Measurements from ENCODE around the gene CYP27C1.

Gene CYP27C1

GRCh38 chr2:127220768-127221527, 849 bp upstream of the CYP27C1 start:
- Histone ChIP-seq H3K27me3 (ENCODE audit: insufficient read depth, low read length, poor library complexity, severe bottlenecking) (no peaks in the 10 kb centered on the region), H2AFZ (ENCODE audit: low read length) (peak overlapping the region; percentile 61; the same call in 1 of the 2 replicates), H3K9ac (ENCODE audit: low read depth, low read length, poor library complexity, severe bottlenecking) (no peak overlapping the region), H3K9me2 (replicated peaks; ENCODE audit: low read depth, low read length) (no peaks in the 10 kb centered on the region), H3K4me1 (ENCODE audit: insufficient read depth, low read length, poor library complexity, severe bottlenecking) (no peaks in the 10 kb centered on the region), H3K36me3 (ENCODE audit: insufficient read depth, low read length) (no peaks in the 10 kb centered on the region), H3K4me2 (ENCODE audit: low read depth, low read length, poor library complexity, severe bottlenecking) (peak overlapping the region; percentile 15), H3K9me3 (ENCODE audit: insufficient read depth, low read depth, low read length) (no peaks in the 10 kb centered on the region), H3K79me2 (ENCODE audit: insufficient read depth, low read length) (no peaks in the 10 kb centered on the region), H4K20me1 (ENCODE audit: insufficient read depth, low read length, poor library complexity, severe bottlenecking) (no peaks in the 10 kb centered on the region), H3K4me3 (ENCODE audit: low read length, poor library complexity, severe bottlenecking) (no peak overlapping the region), H3F3A (ENCODE audit: low read depth) (no peaks in the 10 kb centered on the region)
- TF ChIP-seq CTCF (conservative IDR thresholded peaks at IDR 0.05; ENCODE audit: low read length) (no peak), EZH2phosphoT487 (IDR thresholded peaks at IDR 0.05; ENCODE audit: borderline replicate concordance) (no peak)

GRCh38 chr2:127219171-127220070, 678 bp downstream of the CYP27C1 start:
- Histone ChIP-seq H3K36me3 (ENCODE audit: insufficient read depth, low read length) (no peaks in the 10 kb centered on the region), H3K9ac (ENCODE audit: low read depth, low read length, poor library complexity, severe bottlenecking) (no peak overlapping the region), H2AFZ (ENCODE audit: low read length) (no peak overlapping the region), H3K9me3 (ENCODE audit: insufficient read depth, low read depth, low read length) (no peaks in the 10 kb centered on the region), H3K4me1 (ENCODE audit: insufficient read depth, low read length, poor library complexity, severe bottlenecking) (no peaks in the 10 kb centered on the region), H3K4me3 (ENCODE audit: low read length, poor library complexity, severe bottlenecking) (no peak overlapping the region), H3K4me2 (ENCODE audit: low read depth, low read length, poor library complexity, severe bottlenecking) (no peak overlapping the region), H3K27me3 (ENCODE audit: insufficient read depth, low read length, poor library complexity, severe bottlenecking) (no peaks in the 10 kb centered on the region), H3F3A (ENCODE audit: low read depth) (no peaks in the 10 kb centered on the region), H3K79me2 (ENCODE audit: insufficient read depth, low read length) (no peaks in the 10 kb centered on the region), H4K20me1 (ENCODE audit: insufficient read depth, low read length, poor library complexity, severe bottlenecking) (no peaks in the 10 kb centered on the region), H3K9me2 (replicated peaks; ENCODE audit: low read depth, low read length) (no peaks in the 10 kb centered on the region)
- TF ChIP-seq CTCF (conservative IDR thresholded peaks at IDR 0.05; ENCODE audit: low read length) (no peak), EZH2phosphoT487 (IDR thresholded peaks at IDR 0.05; ENCODE audit: borderline replicate concordance) (no peak)

GRCh38 chr2:127218812-127219170, 1.3 kb downstream of the CYP27C1 start:
- Histone ChIP-seq H3F3A (ENCODE audit: low read depth) (no peaks in the 10 kb centered on the region), H3K4me3 (ENCODE audit: low read length, poor library complexity, severe bottlenecking) (no peak overlapping the region), H3K79me2 (ENCODE audit: insufficient read depth, low read length) (no peaks in the 10 kb centered on the region), H3K4me1 (ENCODE audit: insufficient read depth, low read length, poor library complexity, severe bottlenecking) (no peaks in the 10 kb centered on the region), H3K9me2 (replicated peaks; ENCODE audit: low read depth, low read length) (no peaks in the 10 kb centered on the region), H3K36me3 (ENCODE audit: insufficient read depth, low read length) (no peaks in the 10 kb centered on the region), H3K9ac (ENCODE audit: low read depth, low read length, poor library complexity, severe bottlenecking) (no peak overlapping the region), H3K27me3 (ENCODE audit: insufficient read depth, low read length, poor library complexity, severe bottlenecking) (no peaks in the 10 kb centered on the region), H4K20me1 (ENCODE audit: insufficient read depth, low read length, poor library complexity, severe bottlenecking) (no peaks in the 10 kb centered on the region), H3K4me2 (ENCODE audit: low read depth, low read length, poor library complexity, severe bottlenecking) (no peak overlapping the region), H3K9me3 (ENCODE audit: insufficient read depth, low read depth, low read length) (no peaks in the 10 kb centered on the region), H2AFZ (ENCODE audit: low read length) (no peak overlapping the region)
- TF ChIP-seq CTCF (conservative IDR thresholded peaks at IDR 0.05; ENCODE audit: low read length): no peak
- TF ChIP-seq EZH2phosphoT487 (IDR thresholded peaks at IDR 0.05; ENCODE audit: borderline replicate concordance): no peak
